Liver (tissue), 3 donors: ENCODE data around the gene SLC34A3.

ENCODE experiments used
- CTCF ChIP-seq: fragments of 150-350 bp; IDR thresholded peaks from 2 replicates; pipeline ENCODE4 v1.5.1; 2017; ENCODE audit warnings: improper control_type of control experiment, low read depth, low read length; ENCODE audit not compliant: missing input control
- YY1 ChIP-seq: IDR thresholded peaks from 2 replicates; pipeline ENCODE4 v1.6.1; 2016; ENCODE audit warnings: antibody characterized with exemption, mild to moderate bottlenecking
- ZBTB33 ChIP-seq: IDR thresholded peaks from 2 replicates; pipeline ENCODE4 v1.6.1; 2016; ENCODE audit warnings: antibody characterized with exemption
- TF ChIP-seq, protein P1 (sequence below): IDR thresholded peaks from 2 replicates; pipeline ENCODE4 v1.6.1; 2016; ENCODE audit warnings: antibody characterized with exemption
- TF ChIP-seq, protein P2 (sequence below): IDR thresholded peaks from 2 replicates; pipeline ENCODE4 v1.6.1; 2016; ENCODE audit warnings: antibody characterized with exemption
- donor health status: healthy.
- donor health status: healthy.

- TF ChIP-seq CTCF, result no peak
- TF ChIP-seq, protein P1, sequence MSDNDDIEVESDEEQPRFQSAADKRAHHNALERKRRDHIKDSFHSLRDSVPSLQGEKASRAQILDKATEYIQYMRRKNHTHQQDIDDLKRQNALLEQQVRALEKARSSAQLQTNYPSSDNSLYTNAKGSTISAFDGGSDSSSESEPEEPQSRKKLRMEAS, result no peak
- TF ChIP-seq ZBTB33, result no peak
- no peak for TF ChIP-seq YY1
- TF ChIP-seq, protein P2, sequence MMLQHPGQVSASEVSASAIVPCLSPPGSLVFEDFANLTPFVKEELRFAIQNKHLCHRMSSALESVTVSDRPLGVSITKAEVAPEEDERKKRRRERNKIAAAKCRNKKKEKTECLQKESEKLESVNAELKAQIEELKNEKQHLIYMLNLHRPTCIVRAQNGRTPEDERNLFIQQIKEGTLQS, result no peak
These were observed 38.0 kb downstream of the SLC34A3 start for GRCh38 chr9:137268538-137269201.
